ENCODE data around the gene ZCRB1.

The ZCRB1 gene

DNA sequence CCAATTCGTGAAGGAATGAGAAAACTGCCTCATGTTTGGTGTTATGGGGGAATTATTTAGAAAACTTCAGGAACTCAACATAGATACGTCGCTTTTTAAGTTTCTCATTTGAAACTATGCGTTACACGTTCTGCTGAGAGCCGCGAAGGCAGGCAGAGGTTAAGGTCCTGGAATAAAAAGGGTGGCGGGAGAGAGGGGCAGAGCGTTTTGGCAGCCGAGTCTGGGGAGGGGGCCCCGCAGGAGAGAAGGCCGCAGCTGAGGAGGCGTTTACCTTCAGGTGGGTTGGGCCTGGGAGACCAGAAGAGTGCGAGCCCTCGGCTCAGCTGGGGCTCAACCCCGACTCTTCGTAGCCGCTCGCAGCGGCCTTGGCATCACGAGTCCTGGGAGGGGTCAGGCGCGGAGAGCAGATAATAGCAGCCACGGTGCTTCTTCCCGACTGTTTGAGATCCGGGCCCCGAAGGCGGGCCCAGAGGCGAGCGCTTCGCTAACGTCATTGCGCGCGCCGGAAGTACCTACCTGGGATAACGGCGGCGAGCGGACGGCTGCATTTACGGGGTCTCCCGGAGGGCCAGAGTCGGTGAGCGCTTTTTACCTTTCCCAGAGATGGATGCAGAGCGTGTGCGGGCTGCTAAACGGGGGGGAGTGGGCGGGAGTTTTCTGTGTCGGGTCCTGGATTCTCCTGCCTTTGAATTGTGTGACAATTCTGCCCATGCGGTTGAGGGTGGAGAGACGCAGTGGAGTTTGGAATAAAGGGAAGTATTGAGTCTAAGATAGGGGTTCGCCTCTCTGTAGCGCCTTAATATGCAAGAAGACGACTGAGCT lies at the start of gene ZCRB1, which contains the start of gene PPHLN1:
Gene ZCRB1 (minus strand): TSS at position 442 of the 822 bp plus-strand sequence. CDS start 1,992 bp downstream, outside the sequence.
Gene PPHLN1 (plus strand): TSS at position 515 of the 822 bp plus-strand sequence. CDS start 9,736 bp downstream, outside the sequence.
- no peak for FAIRE-seq
- TF ChIP-seq, protein P1, sequence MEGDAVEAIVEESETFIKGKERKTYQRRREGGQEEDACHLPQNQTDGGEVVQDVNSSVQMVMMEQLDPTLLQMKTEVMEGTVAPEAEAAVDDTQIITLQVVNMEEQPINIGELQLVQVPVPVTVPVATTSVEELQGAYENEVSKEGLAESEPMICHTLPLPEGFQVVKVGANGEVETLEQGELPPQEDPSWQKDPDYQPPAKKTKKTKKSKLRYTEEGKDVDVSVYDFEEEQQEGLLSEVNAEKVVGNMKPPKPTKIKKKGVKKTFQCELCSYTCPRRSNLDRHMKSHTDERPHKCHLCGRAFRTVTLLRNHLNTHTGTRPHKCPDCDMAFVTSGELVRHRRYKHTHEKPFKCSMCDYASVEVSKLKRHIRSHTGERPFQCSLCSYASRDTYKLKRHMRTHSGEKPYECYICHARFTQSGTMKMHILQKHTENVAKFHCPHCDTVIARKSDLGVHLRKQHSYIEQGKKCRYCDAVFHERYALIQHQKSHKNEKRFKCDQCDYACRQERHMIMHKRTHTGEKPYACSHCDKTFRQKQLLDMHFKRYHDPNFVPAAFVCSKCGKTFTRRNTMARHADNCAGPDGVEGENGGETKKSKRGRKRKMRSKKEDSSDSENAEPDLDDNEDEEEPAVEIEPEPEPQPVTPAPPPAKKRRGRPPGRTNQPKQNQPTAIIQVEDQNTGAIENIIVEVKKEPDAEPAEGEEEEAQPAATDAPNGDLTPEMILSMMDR (IDR thresholded peaks at IDR 0.05; ENCODE audit: insufficient read depth, missing control alignments) = no peak
- peak; percentile 73 for DNase-seq (ENCODE audit: insufficient read length, low spot score)

DNA sequence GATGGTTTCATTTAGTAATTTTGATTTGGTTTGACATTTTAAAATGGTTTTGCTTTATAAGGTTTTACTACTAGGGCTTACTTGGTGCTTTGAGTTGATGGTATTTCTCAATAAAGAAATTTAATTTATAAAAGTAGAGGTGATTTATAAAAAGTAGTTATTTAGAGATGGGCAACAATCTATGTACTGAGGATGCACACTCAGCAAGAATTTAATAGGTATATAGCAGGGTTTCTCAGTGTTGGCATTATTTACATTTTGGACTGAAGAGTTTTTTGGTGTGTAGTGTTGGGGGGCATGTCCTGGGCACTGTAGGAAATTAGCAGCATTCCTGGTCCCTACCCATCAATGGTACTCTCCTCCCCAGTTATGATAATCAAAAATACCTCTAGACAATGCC lies 47.8 kb upstream of the ZCRB1 start:
- TF ChIP-seq, protein P1 (IDR thresholded peaks at IDR 0.05; ENCODE audit: insufficient read depth, missing control alignments) = no peak
- FAIRE-seq = no peak

GRCh38 chr12:42372154-42372791 lies 46.4 kb upstream of the ZCRB1 start:
- TF ChIP-seq, protein P1 (IDR thresholded peaks at IDR 0.05; ENCODE audit: insufficient read depth, missing control alignments) = peak; percentile 84
- DNase-seq (ENCODE audit: insufficient read length, low spot score) (no peak), FAIRE-seq (peak; percentile 92)

More for the DNA sequence above, 47.8 kb upstream of the ZCRB1 start:
- DNase-seq (ENCODE audit: insufficient read length, low spot score) = no peak

GRCh38 chr12:42370013-42370412 lies 44.1 kb upstream of the ZCRB1 start:
- DNase-seq (ENCODE audit: insufficient read length, low spot score) (no peak), FAIRE-seq (no peak)
- TF ChIP-seq, protein P1 (IDR thresholded peaks at IDR 0.05; ENCODE audit: insufficient read depth, missing control alignments) = no peak

DNA sequence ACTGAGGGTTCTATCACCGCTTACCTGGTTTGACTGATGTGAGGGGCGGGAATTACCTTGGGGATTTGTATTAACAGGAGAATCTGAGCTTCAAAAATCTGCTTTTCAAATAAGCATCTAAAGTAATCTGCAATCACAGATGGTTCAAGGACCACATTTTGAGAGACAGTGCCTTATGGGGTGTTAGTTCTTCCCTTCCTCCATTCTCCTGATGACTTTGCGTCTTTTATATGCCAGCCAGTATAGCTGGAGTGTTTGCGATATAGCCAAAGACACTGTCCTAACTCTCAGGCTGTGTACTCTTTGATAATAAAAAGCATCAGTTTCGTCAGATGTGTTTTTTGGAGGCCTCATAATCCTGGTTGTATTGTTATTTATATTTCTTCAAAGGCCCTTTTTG lies 39.6 kb upstream of the ZCRB1 start:
- DNase-seq (ENCODE audit: insufficient read length, low spot score) (peak; percentile 30), FAIRE-seq (peak; percentile 84)
- TF ChIP-seq, protein P1 (IDR thresholded peaks at IDR 0.05; ENCODE audit: insufficient read depth, missing control alignments) = no peak

DNA sequence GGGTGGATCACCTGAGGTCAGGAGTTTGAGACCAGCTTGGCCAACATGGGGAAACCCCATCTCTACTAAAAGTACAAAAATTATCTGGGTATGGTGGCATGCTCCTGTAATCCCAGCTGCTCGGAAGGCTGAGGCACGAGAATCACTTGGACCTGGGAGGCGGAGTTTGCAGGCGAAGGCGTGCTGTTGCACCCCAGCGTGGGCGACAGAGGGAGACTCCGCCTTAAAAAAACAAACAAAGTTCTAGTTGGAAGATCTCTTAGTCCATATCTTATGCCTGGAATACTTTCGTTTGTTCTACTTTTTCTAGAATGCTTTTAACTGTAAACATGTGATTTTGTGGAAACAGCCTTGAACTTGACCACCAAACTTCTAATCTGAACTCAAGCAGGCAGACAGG lies 38.8 kb upstream of the ZCRB1 start:
- no peak for DNase-seq (ENCODE audit: insufficient read length, low spot score)
- FAIRE-seq = no peak
- TF ChIP-seq, protein P1 (IDR thresholded peaks at IDR 0.05; ENCODE audit: insufficient read depth, missing control alignments) = no peak

Data from D721Med (cell line).